GM12864 (cell line): Measurements from ENCODE around the gene PTTG1.

Experiments used
- DNase-seq: peaks from one replicate; pipeline ENCODE4 v3.0.0-alpha.2; 2011; ENCODE audit warnings: low read depth
- H3K4me3 ChIP-seq: 2 replicates; pipeline ENCODE4 v1.5.1; 2011; ENCODE audit warnings: mild to moderate bottlenecking, low read depth, low read length, control low read depth
- CTCF ChIP-seq: IDR thresholded peaks from 2 replicates; pipeline ENCODE4 v1.5.1; 2011; ENCODE audit warnings: low read depth, mild to moderate bottlenecking, moderate library complexity, low read length, control low read depth, inconsistent platforms; ENCODE audit errors: missing control alignments

The PTTG1 gene

GRCh38 chr5:160397492-160397891, 24.2 kb upstream of the PTTG1 start:
- no peak overlapping the region for H3K4me3 ChIP-seq
- no peak for TF ChIP-seq CTCF
- DNase-seq, result no peak

- TF ChIP-seq CTCF, result no peak
- H3K4me3 ChIP-seq, result no peak overlapping the region; the same call in 1 of the 2 replicates
These were observed 22.8 kb upstream of the PTTG1 start for GRCh38 chr5:160398806-160399205.

GRCh38 chr5:160399402-160400353, 22.0 kb upstream of the PTTG1 start, which contains the start of gene FAM200C:
Gene FAM200C, minus strand, starts transcription at chr5:160400054. Its CDS starts 4,564 bp downstream, at chr5:160395490.
- peak within 1 kb of the TSS; percentile 87 for H3K4me3 ChIP-seq
- no peak for TF ChIP-seq CTCF
- DNase-seq, result peak; percentile 61

More at GRCh38 chr5:160398806-160399205, 22.8 kb upstream of the PTTG1 start:
- DNase-seq, result no peak

- peak within 1 kb of the TSS; percentile 90 for H3K4me3 ChIP-seq
- no peak for TF ChIP-seq CTCF
- DNase-seq, result peak; percentile 88
These were observed 2.8 kb upstream of the PTTG1 start, which contains the start of gene SLU7 for GRCh38 chr5:160418561-160419457. Gene SLU7, minus strand, starts transcription at chr5:160419081. Its CDS starts 3,787 bp downstream, at chr5:160415294.

GRCh38 chr5:160419458-160420330, 2.0 kb upstream of the PTTG1 start:
- no peak for TF ChIP-seq CTCF
- no peak for DNase-seq
- peak overlapping the region; percentile 90 for H3K4me3 ChIP-seq

- TF ChIP-seq CTCF, result no peak
- peak overlapping the region; percentile 90; the same call in 1 of the 2 replicates for H3K4me3 ChIP-seq
- DNase-seq, result no peak
These were observed 1.4 kb upstream of the PTTG1 start for GRCh38 chr5:160420331-160420610.
